Measurements from ENCODE around the gene AKAP8L. TPM values are rescaled to one million over a fixed set of nuclear protein-coding genes. Genes with fewer than 3 reads are reported as not detected.

The AKAP8L gene
- total and polyA plus RNA-seq, 8 donors, result 32.7 to 239 (median 52.6) TPM

DNA sequence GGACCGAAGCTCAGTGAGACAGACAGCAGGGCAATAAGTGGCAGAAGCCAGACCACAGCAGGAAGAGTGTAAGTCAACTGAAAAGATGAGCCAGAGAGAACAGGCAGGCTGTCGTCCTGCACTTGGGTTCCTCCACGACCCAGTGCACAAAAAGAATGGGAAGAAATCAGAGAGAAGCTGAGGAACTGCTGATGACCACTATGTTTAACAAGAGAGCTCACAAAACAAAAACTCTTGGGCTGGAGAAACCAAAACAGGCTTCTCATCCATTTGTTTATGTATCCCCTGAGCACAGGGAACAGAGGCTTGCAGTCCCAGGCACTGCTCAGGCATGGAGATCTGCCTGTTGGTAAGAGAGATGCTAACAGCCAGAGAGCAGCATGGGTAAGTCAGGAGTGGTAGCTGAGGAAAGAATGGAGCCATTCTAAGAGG lies 14.0 kb downstream of the AKAP8L start:
- Histone ChIP-seq H3K4me1 (peaks cover 16 to 20% (median 16%) of the 10 kb centered on the region in 3 donors), H3K4me3 (no peak overlapping the region), H3K36me3 (peaks cover 0 to 19% (median 11%) of the 10 kb centered on the region in 3 donors), H3K9me3 (no peaks in the 10 kb centered on the region), H3K27ac (no peak overlapping the region), H3K27me3 (no peaks in the 10 kb centered on the region)
- TF ChIP-seq, protein P1, sequence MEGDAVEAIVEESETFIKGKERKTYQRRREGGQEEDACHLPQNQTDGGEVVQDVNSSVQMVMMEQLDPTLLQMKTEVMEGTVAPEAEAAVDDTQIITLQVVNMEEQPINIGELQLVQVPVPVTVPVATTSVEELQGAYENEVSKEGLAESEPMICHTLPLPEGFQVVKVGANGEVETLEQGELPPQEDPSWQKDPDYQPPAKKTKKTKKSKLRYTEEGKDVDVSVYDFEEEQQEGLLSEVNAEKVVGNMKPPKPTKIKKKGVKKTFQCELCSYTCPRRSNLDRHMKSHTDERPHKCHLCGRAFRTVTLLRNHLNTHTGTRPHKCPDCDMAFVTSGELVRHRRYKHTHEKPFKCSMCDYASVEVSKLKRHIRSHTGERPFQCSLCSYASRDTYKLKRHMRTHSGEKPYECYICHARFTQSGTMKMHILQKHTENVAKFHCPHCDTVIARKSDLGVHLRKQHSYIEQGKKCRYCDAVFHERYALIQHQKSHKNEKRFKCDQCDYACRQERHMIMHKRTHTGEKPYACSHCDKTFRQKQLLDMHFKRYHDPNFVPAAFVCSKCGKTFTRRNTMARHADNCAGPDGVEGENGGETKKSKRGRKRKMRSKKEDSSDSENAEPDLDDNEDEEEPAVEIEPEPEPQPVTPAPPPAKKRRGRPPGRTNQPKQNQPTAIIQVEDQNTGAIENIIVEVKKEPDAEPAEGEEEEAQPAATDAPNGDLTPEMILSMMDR (IDR thresholded peaks at IDR 0.05), result no peak
- DNase-seq (no peak), FAIRE-seq (no peak), ATAC-seq (no peak)
- intact Hi-C loops (cut with DNase I), result no loop called here
- WGBS, 2 donors, result 55% methylated on average over 3 of the region's 3 CpGs

DNA sequence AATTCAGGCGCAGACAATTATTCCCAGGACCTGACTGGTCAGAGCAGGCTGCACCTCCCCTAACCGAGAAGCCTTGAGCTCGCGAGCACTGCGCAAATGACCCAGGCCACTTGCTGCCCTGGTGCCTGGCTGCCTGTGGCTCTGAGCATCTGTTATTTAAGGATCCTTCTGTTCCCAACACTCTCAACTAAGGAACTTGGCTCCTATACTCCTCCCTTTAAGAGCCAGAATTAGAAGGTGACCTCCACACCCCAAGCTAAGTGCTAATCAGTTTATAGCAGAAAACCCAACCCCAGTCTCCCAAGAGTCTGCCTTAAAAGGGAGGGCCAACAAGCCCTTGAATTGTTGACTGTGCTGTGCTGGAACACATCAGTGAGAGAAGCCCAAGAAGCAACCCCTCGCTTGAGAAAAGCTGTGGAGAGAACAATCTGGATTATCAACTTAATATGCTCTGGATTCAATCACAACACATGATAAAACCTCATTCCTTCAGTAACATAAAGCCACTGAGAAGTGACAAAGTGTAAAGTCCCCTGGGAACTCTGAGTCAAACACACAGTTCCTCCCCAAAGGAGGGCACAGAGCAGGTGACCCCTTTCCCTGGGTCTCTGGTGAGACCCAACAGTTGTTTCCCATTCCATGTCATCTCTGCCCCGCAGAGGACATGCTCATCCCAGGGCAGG lies 14.6 kb downstream of the AKAP8L start:
- Histone ChIP-seq H3K4me3 (no peak overlapping the region), H3K36me3 (peaks cover 0 to 21% (median 14%) of the 10 kb centered on the region in 3 donors), H3K27ac (no peak overlapping the region), H3K4me1 (peaks cover 16 to 20% (median 16%) of the 10 kb centered on the region in 3 donors), H3K9me3 (no peaks in the 10 kb centered on the region), H3K27me3 (no peaks in the 10 kb centered on the region)
- TF ChIP-seq, protein P1 (IDR thresholded peaks at IDR 0.05), result no peak
- WGBS, 2 donors, result 74 to 82% methylated on average over 7 of the region's 7 CpGs
- no peak for FAIRE-seq
- DNase-seq, result no peak
- intact Hi-C loops (cut with DNase I), result no loop called here
- no peak for ATAC-seq

DNA sequence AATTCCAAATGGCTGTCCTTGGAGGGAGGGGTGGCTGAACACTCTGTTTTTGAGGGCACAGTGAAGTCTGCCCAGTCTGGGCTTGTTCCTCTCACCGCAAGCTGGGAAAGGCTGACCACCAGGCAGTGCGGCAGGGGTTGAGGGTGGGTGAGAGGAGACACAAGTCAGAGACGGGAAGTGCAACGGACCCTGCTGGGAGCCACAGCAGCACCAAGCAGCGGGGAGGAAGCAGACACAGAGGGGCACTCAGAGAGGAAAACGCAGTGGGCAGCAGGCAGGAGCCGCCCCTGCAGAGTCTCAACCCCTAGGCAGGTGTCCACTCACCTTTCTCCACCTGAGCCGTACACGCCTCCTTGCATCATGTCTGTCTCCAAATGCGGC lies 15.6 kb downstream of the AKAP8L start:
- H3K9me3 ChIP-seq, result no peaks in the 10 kb centered on the region
- no peak overlapping the region for H3K27ac ChIP-seq
- H3K27me3 ChIP-seq, result no peaks in the 10 kb centered on the region
- peaks cover 0 to 32% (median 23%) of the 10 kb centered on the region in 3 donors for H3K36me3 ChIP-seq
- H3K4me3 ChIP-seq, result no peak overlapping the region
- intact Hi-C loops (cut with DNase I), result no loop called here
- FAIRE-seq (no peak), ATAC-seq (no peak), DNase-seq (no peak)
- 86 to 91% methylated on average over 10 of the region's 10 CpGs for WGBS, 2 donors
- TF ChIP-seq, protein P1 (IDR thresholded peaks at IDR 0.05), result no peak
- peaks cover 16 to 19% (median 16%) of the 10 kb centered on the region in 3 donors for H3K4me1 ChIP-seq

DNA sequence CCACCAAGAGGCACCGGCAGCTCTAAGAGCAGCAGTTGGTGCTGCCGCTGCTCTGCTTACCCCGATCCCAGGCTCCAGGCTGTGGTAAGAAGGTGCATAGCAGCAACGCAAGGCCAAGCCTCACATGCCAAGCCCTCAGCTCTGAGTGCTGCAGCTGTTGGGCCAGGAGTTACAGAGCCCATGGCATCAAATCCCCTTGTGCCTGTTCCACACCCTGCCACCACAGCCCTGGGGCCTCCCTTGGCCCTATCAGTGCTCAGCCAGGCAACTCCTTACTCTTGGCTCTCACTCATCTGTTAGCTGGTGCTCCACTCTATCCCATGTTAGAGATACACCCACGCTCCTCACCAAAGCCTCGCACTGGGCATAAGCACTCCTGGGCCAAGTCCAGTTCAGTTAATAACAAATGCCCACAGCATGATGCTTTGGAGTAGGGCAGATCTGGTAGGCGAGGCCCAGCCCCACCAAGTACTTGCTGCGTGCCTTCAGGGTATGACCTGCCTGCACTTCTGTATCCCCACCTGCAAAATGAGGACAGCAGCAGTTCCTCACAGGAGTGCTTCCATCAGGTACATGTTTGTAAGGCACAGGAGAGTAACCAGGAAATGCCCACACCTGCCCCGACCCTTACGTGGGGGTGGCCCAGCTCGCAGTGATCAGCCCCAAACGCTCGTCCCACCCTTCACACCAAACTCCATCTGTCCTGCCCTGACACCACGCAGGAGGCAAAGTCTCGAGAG lies 16.2 kb downstream of the AKAP8L start:
- no peaks in the 10 kb centered on the region for H3K27me3 ChIP-seq
- peaks cover 10 to 16% (median 14%) of the 10 kb centered on the region in 3 donors for H3K4me1 ChIP-seq
- FAIRE-seq (no peak), ATAC-seq (no peak), DNase-seq (no peak)
- no peaks in the 10 kb centered on the region for H3K9me3 ChIP-seq
- no peak overlapping the region for H3K4me3 ChIP-seq
- 81 to 82% methylated on average over 15 of the region's 15 CpGs for WGBS, 2 donors
- H3K36me3 ChIP-seq, result peaks cover 2 to 37% (median 29%) of the 10 kb centered on the region in 3 donors
- TF ChIP-seq, protein P1 (IDR thresholded peaks at IDR 0.05), result no peak
- intact Hi-C loops (cut with DNase I), result no loop called here
- no peak overlapping the region for H3K27ac ChIP-seq

DNA sequence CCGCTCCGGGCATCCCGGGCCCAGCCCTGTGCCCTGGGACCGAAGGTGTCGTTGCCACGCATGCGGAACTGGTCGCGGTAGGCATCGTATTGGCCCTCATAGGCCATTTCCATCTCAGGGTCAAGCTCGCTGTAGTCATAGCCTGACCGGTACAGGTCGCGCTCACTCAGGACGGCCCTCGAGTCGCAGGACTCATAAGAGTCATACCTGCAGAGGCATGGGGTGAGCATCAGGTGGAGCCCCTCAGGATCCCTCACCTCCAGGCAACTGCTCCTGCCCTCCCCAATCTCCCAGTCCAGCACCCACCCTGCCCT lies 17.4 kb downstream of the AKAP8L start:
- WGBS, 2 donors, result 94 to 96% methylated on average over 17 of the region's 17 CpGs
- DNase-seq (no peak), ATAC-seq (no peak), FAIRE-seq (no peak)
- H3K27ac ChIP-seq, result no peak overlapping the region
- intact Hi-C loops (cut with DNase I), result no loop called here
- peaks cover 4 to 50% (median 41%) of the 10 kb centered on the region in 3 donors for H3K36me3 ChIP-seq
- H3K4me3 ChIP-seq, result no peak overlapping the region
- no peaks in the 10 kb centered on the region for H3K9me3 ChIP-seq
- H3K4me1 ChIP-seq, result peaks cover under 1 to 6% (median 5%) of the 10 kb centered on the region in 3 donors
- TF ChIP-seq, protein P1 (IDR thresholded peaks at IDR 0.05), result no peak
- H3K27me3 ChIP-seq, result no peaks in the 10 kb centered on the region
